ENCODE data around the gene SLC7A6.

The SLC7A6 gene

DNA sequence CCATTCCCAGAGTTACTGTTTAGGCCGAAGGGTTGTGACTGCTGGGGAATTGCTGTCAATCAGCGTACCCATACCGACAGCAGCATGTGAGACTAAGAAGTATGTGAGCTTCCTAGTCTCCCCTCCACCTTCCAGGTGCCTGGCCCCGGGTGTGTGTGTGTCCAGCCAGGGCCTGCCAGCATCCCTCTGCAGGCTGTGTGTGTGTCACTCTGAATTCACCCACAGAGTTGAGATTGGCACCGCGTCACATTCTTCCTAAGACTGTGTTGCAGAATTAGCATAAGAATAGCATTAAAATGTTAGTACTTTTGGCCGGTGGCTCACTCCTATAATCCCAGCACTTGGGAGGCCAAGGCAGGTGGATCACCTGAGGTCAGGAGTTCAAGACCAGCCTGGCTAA, 78.3 kb downstream of the SLC7A6 start:
- H3K9ac ChIP-seq (ENCODE audit: insufficient read length) = no peak overlapping the region
- TF ChIP-seq POLR2AphosphoS5 (IDR thresholded peaks at IDR 0.05; ENCODE audit: borderline replicate concordance, low read depth, low read length) (no peak), FOXP2 (optimal IDR thresholded peaks at IDR 0.05; ENCODE audit: control extremely low read depth, extremely low read length, insufficient read depth) (no peak), EZH2 (IDR thresholded peaks at IDR 0.05) (no peak)
- no peaks in the 10 kb centered on the region; the same call in 1 of the 2 replicates for H3K36me3 ChIP-seq (ENCODE audit: insufficient read depth, low read length)
- no peak overlapping the region for H3K4me3 ChIP-seq
- H3K27ac ChIP-seq = no peak overlapping the region
- DNase-seq (ENCODE audit: low read depth, low spot score) = no peak
- H3K9me3 ChIP-seq (ENCODE audit: low read depth, low read length) = no peaks in the 10 kb centered on the region

DNA sequence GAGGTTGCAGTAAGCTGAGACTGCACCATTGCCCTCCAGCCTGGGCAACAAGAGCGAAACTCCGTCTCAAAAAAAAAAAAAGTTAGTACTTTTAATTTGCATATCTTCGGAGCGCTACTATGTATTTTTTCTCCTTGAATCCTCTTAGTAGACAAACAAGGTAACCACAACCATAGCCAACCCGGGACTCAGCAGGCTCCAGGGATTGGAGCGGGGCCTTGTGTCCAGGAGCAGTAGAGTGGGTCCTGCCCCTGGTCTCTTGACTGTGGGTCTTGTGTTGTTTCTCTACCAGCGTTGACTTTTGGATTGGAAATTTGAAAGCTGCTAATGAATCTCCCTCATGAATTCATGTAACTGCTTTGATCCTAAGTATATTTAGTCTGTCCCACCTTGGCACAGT, 78.8 kb downstream of the SLC7A6 start:
- H3K4me3 ChIP-seq = no peak overlapping the region
- no peaks in the 10 kb centered on the region for H3K9me3 ChIP-seq (ENCODE audit: low read depth, low read length)
- H3K36me3 ChIP-seq (ENCODE audit: insufficient read depth, low read length) = no peaks in the 10 kb centered on the region; the same call in 1 of the 2 replicates
- H3K27ac ChIP-seq = no peak overlapping the region
- H3K9ac ChIP-seq (ENCODE audit: insufficient read length) = no peak overlapping the region
- DNase-seq (ENCODE audit: low read depth, low spot score) = no peak
- TF ChIP-seq FOXP2 (optimal IDR thresholded peaks at IDR 0.05; ENCODE audit: control extremely low read depth, extremely low read length, insufficient read depth) = no peak
- TF ChIP-seq EZH2 (IDR thresholded peaks at IDR 0.05) = no peak
- no peak for TF ChIP-seq POLR2AphosphoS5 (IDR thresholded peaks at IDR 0.05; ENCODE audit: borderline replicate concordance, low read depth, low read length)

DNA sequence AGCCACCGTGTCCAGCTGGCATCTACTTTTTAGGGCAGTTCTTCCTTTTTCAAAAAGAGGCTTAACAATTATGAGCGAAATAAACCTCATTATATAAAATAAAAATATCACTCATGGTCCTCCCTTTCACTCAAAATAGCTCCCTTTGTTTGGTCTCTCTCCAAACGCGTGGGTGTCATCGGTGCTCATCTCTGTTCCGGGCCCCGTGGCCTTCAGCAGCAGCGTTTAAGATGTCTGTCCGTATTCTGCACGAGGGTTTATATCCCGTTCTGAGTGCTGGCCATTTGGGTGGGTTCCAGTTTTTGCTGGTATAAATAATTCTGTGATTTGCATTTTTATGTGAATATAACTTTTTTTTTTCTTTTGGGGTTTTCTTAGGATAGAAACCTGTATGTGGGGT, 79.9 kb downstream of the SLC7A6 start:
- DNase-seq (ENCODE audit: low read depth, low spot score) = no peak
- Histone ChIP-seq H3K36me3 (ENCODE audit: insufficient read depth, low read length) (peaks cover 2% of the 10 kb centered on the region; the same call in 1 of the 2 replicates), H3K27ac (no peak overlapping the region), H3K4me3 (no peak overlapping the region), H3K9ac (ENCODE audit: insufficient read length) (no peak overlapping the region), H3K9me3 (ENCODE audit: low read depth, low read length) (no peaks in the 10 kb centered on the region)
- TF ChIP-seq FOXP2 (optimal IDR thresholded peaks at IDR 0.05; ENCODE audit: control extremely low read depth, extremely low read length, insufficient read depth) (no peak), EZH2 (IDR thresholded peaks at IDR 0.05) (no peak), POLR2AphosphoS5 (IDR thresholded peaks at IDR 0.05; ENCODE audit: borderline replicate concordance, low read depth, low read length) (no peak)

DNA sequence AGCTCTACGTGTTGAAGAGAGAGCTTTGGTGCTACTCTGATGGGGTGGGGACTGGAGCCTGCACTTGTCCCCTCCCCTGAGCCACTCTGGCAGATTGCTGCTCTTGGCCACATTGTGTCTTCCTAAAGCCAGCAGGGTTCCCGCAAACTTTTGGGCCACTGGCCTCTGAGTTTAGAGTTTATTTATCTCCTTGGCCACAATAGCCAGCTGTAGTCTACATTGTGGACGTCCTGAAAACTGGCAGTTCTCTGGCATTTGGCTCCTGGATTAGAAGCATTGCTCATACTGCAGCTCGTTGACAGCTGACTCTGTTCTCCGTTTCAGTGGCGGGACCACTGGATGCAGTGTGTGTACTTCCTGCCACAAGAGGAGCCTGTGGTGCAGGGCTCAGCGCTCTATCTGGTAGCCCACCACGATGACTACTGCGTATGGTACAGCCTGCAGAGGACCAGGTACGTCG, 81.1 kb downstream of the SLC7A6 start:
- TF ChIP-seq EZH2 (IDR thresholded peaks at IDR 0.05) (no peak), FOXP2 (optimal IDR thresholded peaks at IDR 0.05; ENCODE audit: control extremely low read depth, extremely low read length, insufficient read depth) (no peak), POLR2AphosphoS5 (IDR thresholded peaks at IDR 0.05; ENCODE audit: borderline replicate concordance, low read depth, low read length) (no peak)
- Histone ChIP-seq H3K4me3 (no peak overlapping the region), H3K36me3 (ENCODE audit: insufficient read depth, low read length) (peaks cover 2% of the 10 kb centered on the region; the same call in 1 of the 2 replicates), H3K9ac (ENCODE audit: insufficient read length) (no peak overlapping the region), H3K27ac (no peak overlapping the region), H3K9me3 (ENCODE audit: low read depth, low read length) (no peaks in the 10 kb centered on the region)
- no peak for DNase-seq (ENCODE audit: low read depth, low spot score)

DNA sequence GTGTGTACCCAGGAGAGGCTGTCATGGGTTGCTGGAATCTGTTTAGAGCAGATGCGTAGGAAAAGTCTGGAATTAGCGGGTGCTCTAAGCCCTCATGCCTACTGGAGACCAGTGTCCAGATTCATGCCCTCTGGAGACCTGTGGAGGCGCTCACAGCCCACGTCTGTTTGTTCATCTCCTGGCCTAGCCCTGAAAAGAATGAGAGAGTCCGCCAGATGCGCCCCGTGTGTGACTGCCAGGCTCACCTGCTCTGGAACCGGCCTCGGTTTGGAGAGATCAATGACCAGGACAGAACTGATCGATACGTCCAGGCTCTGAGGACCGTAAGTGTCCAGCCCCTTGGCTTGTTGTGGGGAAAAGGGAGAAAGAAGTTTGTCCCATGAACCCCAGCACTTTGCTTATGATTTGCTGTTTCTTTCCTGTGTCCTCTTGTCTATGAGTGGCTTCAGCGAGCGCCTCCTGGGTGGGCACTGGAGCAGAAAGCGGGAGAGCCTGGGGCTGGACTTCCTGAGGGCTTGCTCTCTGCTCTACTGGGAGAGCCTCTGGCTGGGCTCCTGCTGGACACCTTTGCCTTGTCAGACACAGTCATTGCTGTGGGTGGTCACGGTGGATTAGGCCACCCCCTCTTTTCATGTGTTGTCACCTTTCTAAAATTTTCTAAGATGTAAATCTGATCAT, 81.8 kb downstream of the SLC7A6 start:
- no peak overlapping the region for H3K9ac ChIP-seq (ENCODE audit: insufficient read length)
- H3K36me3 ChIP-seq (ENCODE audit: insufficient read depth, low read length) = peaks cover 2% of the 10 kb centered on the region; the same call in 1 of the 2 replicates
- DNase-seq (ENCODE audit: low read depth, low spot score) = no peak
- H3K4me3 ChIP-seq = no peak overlapping the region
- TF ChIP-seq FOXP2 (optimal IDR thresholded peaks at IDR 0.05; ENCODE audit: control extremely low read depth, extremely low read length, insufficient read depth) (no peak), EZH2 (IDR thresholded peaks at IDR 0.05) (no peak), POLR2AphosphoS5 (IDR thresholded peaks at IDR 0.05; ENCODE audit: borderline replicate concordance, low read depth, low read length) (no peak)
- no peaks in the 10 kb centered on the region for H3K9me3 ChIP-seq (ENCODE audit: low read depth, low read length)
- H3K27ac ChIP-seq = no peak overlapping the region

DNA sequence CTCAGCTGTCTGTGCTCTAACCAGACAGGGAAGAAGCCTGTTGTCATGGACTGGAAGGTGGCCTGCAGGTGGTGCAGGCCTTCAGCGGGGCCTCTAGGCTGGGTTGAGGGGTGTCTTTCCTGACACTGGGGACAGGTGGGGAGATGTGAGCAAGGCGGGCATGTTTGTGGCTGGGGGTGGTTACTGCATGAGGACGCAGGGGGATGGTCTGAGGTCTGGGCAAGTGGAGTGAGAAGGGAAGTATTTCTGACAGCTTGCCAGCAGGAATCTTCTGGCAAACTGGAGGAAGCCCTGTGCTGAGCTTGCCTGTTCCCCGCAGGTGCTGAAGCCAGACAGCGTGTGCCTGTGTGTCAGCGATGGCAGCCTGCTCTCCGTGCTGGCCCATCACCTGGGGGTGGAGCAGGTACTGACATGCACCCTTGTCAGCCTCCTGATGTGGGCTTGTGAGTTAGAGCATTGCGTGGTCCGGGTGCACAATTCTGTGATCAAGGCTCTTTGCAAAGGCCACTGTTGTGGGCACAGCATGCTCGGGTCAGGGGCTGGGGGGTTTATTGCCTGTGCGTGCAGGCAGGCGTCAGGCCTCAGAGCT, 82.7 kb downstream of the SLC7A6 start:
- no peak overlapping the region for H3K27ac ChIP-seq
- no peak overlapping the region for H3K4me3 ChIP-seq
- H3K9me3 ChIP-seq (ENCODE audit: low read depth, low read length) = no peaks in the 10 kb centered on the region
- peaks cover 2% of the 10 kb centered on the region; the same call in 1 of the 2 replicates for H3K36me3 ChIP-seq (ENCODE audit: insufficient read depth, low read length)
- no peak for DNase-seq (ENCODE audit: low read depth, low spot score)
- TF ChIP-seq POLR2AphosphoS5 (IDR thresholded peaks at IDR 0.05; ENCODE audit: borderline replicate concordance, low read depth, low read length) (no peak), EZH2 (IDR thresholded peaks at IDR 0.05) (no peak), FOXP2 (optimal IDR thresholded peaks at IDR 0.05; ENCODE audit: control extremely low read depth, extremely low read length, insufficient read depth) (no peak)
- H3K9ac ChIP-seq (ENCODE audit: insufficient read length) = no peak overlapping the region

DNA sequence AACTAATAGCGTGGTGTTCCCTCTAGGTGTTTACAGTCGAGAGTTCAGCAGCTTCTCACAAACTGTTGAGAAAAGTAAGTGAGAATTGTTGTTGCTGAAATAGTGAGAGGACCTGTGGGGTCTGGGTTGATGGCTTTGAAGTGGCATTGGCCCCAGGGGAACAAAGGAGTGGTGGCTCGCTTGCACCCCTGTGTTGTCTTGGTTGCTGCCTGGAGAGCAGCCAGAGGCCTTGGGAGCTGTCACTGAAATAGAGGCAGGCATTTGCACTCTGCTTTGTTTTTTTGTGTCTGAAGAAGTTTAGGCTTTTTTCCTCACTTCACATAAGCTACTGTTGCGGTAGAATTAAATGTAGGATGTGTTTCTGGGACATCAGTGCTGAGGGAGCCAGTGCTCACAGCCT, 83.3 kb downstream of the SLC7A6 start:
- Histone ChIP-seq H3K4me3 (no peak overlapping the region), H3K9ac (ENCODE audit: insufficient read length) (no peak overlapping the region), H3K27ac (no peak overlapping the region), H3K9me3 (ENCODE audit: low read depth, low read length) (no peaks in the 10 kb centered on the region), H3K36me3 (ENCODE audit: insufficient read depth, low read length) (peaks cover 2% of the 10 kb centered on the region; the same call in 1 of the 2 replicates)
- no peak for TF ChIP-seq FOXP2 (optimal IDR thresholded peaks at IDR 0.05; ENCODE audit: control extremely low read depth, extremely low read length, insufficient read depth)
- DNase-seq (ENCODE audit: low read depth, low spot score) = no peak

DNA sequence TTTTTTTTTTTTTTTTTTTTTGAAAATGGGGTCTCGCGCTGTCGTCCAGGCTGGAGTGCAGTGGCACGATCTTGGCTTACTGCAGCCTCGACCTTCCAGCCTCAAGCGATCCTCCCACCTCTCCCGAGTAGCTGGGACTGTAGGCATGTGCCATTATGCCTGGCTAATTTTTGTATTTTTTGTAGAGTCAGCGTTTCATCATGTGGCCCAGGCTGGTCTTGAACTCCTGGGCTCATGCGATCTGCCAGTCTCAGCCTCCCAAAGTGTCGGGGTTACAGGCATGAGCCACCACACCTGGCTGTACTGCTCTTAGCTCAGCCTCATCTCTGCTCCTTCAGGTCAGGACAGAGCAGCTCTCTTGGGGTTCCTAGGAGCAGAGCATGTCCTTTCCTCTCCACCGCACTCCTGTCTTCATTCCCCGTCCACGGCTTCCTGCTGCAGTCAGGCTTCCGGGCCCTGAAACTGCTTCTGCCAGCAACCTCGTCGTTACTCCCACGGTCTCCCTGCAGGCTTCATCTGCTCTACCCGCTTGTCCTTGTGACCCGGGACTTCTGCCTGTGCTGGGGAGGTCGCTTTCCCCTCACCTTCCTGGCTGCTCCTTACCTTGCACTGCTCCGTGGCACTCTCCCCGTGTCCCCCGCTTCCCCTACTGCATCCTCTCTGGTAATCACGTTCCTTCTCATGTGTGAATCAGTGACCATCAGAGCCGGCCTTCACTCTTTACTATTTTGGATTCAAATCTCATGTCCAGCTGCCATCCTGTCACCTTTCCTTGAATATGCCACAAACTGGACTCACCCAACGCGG, 84.5 kb downstream of the SLC7A6 start:
- no peak overlapping the region for H3K27ac ChIP-seq
- TF ChIP-seq FOXP2 (optimal IDR thresholded peaks at IDR 0.05; ENCODE audit: control extremely low read depth, extremely low read length, insufficient read depth) = no peak
- no peak for TF ChIP-seq EZH2 (IDR thresholded peaks at IDR 0.05)
- TF ChIP-seq POLR2AphosphoS5 (IDR thresholded peaks at IDR 0.05; ENCODE audit: borderline replicate concordance, low read depth, low read length) = no peak
- H3K9me3 ChIP-seq (ENCODE audit: low read depth, low read length) = no peaks in the 10 kb centered on the region
- no peak for DNase-seq (ENCODE audit: low read depth, low spot score)
- no peak overlapping the region for H3K9ac ChIP-seq (ENCODE audit: insufficient read length)
- H3K4me3 ChIP-seq = no peak overlapping the region
- H3K36me3 ChIP-seq (ENCODE audit: insufficient read depth, low read length) = peaks cover 2% of the 10 kb centered on the region; the same call in 1 of the 2 replicates
